SU-DHL-6 (cell line): ENCODE measurements around the gene PTPRN2.

Experiments used
- H2AFZ ChIP-seq: fragments of 200-600 bp; sonication (generic); 2 replicates; pipeline ENCODE4 v1.6.1; 2014; ENCODE audit warnings: low read depth, mild to moderate bottlenecking, moderate library complexity, mixed read lengths, antibody characterized with exemption, low read length; ENCODE audit not compliant: severe bottlenecking
- H3F3A ChIP-seq: fragments of 200-600 bp; shearing (Covaris generic); 2 replicates; pipeline ENCODE4 v1.6.0; 2016; ENCODE audit warnings: antibody characterized with exemption, mild to moderate bottlenecking; ENCODE audit not compliant: insufficient read depth
- H3K27ac ChIP-seq: fragments of 200-600 bp; sonication (generic); 2 replicates; pipeline ENCODE4 v1.5.1; 2016; ENCODE audit warnings: low read depth, mild to moderate bottlenecking, low read length, moderate library complexity, mixed read lengths
- H3K27me3 ChIP-seq: fragments of 200-600 bp; sonication (generic), shearing (Covaris generic); 2 replicates; pipeline ENCODE4 v1.6.0; 2014; ENCODE audit warnings: mild to moderate bottlenecking, low read length
- H3K36me3 ChIP-seq: fragments of 200-600 bp; sonication (generic); 2 replicates; pipeline ENCODE4 v1.6.1; 2014; ENCODE audit warnings: mild to moderate bottlenecking, low read length, mixed read lengths
- H3K4me2 ChIP-seq: fragments of 300-600, 200-600 bp; shearing (Covaris generic), sonication (generic); 2 replicates; pipeline ENCODE4 v1.6.0; 2014; ENCODE audit warnings: low read length, low read depth, mild to moderate bottlenecking; ENCODE audit not compliant: poor library complexity, severe bottlenecking
- H3K4me3 ChIP-seq: fragments of 200-600 bp; sonication (generic); 2 replicates; pipeline ENCODE4 v1.5.1; 2014; ENCODE audit warnings: antibody characterized with exemption, low read length, mild to moderate bottlenecking, mixed read lengths; ENCODE audit not compliant: insufficient read depth, poor library complexity, severe bottlenecking
- H3K79me2 ChIP-seq: fragments of 200-600 bp; sonication (generic); 2 replicates; pipeline ENCODE4 v1.6.1; 2014; ENCODE audit warnings: mild to moderate bottlenecking, low read length, moderate library complexity; ENCODE audit not compliant: insufficient read depth
- H3K9ac ChIP-seq: fragments of 200-600 bp; sonication (generic); 2 replicates; pipeline ENCODE4 v1.7.0; 2014; ENCODE audit warnings: mild to moderate bottlenecking, low read length
- H3K9me2 ChIP-seq: fragments of 200-600 bp; sonication (generic); replicated peaks from 2 replicates; pipeline ENCODE4 v1.6.1; 2014; ENCODE audit warnings: low read length; ENCODE audit not compliant: insufficient read depth
- H3K9me3 ChIP-seq: fragments of 200-600 bp; sonication (generic); 2 replicates; pipeline ENCODE4 v1.6.1; 2014; ENCODE audit warnings: low read length, mixed read lengths; ENCODE audit not compliant: insufficient read depth
- H4K20me1 ChIP-seq: fragments of 200-600 bp; sonication (generic); 2 replicates; pipeline ENCODE4 v1.6.1; 2014; ENCODE audit warnings: low read depth, mild to moderate bottlenecking, antibody characterized with exemption, low read length, moderate library complexity, mixed read lengths
- EZH2phosphoT487 ChIP-seq: fragments of 200-600 bp; sonication (generic), shearing (Covaris generic); conservative IDR thresholded peaks from 2 replicates; pipeline ENCODE4 v1.6.1; 2018; ENCODE audit warnings: mild to moderate bottlenecking, antibody characterized with exemption, low read length, moderate library complexity, mixed read lengths
- TF ChIP-seq, protein P1 (sequence below): fragments of 200-600 bp; sonication (generic); IDR thresholded peaks from one replicate; pipeline ENCODE4 v1.5.1; 2017; ENCODE audit warnings: antibody characterized with exemption, mild to moderate bottlenecking, low read length, moderate library complexity; ENCODE audit not compliant: insufficient read depth, poor library complexity, severe bottlenecking

The PTPRN2 gene

DNA sequence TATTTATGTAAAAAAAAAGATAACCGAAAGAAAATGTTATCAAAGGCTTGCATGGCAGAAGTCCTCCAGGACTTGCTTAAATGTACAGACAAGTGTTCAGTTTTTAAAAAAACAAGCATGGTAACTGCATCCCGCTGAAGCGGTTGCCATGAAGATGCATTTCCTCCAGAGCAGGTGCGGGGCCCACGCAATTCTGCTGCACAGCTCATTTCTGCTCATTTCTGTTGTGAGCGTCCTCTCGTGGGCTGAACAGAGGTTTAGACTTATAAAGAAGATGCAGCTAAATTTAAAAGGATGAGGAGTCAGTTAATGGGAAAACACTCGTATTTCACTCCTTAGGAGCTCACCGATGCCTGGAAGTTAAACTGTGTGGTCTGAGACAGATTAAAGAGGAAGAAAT lies 1003.2 kb downstream of the PTPRN2 start:
- Histone ChIP-seq H3K4me2 (no peak overlapping the region), H3K79me2 (no peaks in the 10 kb centered on the region), H3K27me3 (no peaks in the 10 kb centered on the region), H4K20me1 (no peaks in the 10 kb centered on the region), H3K9me2 (no peaks in the 10 kb centered on the region), H2AFZ (no peak overlapping the region), H3K27ac (no peak overlapping the region), H3K9me3 (no peaks in the 10 kb centered on the region; the same call in 1 of the 2 replicates), H3K4me3 (no peak overlapping the region), H3F3A (no peaks in the 10 kb centered on the region), H3K36me3 (no peaks in the 10 kb centered on the region), H3K9ac (no peak overlapping the region)
- TF ChIP-seq, protein P1, sequence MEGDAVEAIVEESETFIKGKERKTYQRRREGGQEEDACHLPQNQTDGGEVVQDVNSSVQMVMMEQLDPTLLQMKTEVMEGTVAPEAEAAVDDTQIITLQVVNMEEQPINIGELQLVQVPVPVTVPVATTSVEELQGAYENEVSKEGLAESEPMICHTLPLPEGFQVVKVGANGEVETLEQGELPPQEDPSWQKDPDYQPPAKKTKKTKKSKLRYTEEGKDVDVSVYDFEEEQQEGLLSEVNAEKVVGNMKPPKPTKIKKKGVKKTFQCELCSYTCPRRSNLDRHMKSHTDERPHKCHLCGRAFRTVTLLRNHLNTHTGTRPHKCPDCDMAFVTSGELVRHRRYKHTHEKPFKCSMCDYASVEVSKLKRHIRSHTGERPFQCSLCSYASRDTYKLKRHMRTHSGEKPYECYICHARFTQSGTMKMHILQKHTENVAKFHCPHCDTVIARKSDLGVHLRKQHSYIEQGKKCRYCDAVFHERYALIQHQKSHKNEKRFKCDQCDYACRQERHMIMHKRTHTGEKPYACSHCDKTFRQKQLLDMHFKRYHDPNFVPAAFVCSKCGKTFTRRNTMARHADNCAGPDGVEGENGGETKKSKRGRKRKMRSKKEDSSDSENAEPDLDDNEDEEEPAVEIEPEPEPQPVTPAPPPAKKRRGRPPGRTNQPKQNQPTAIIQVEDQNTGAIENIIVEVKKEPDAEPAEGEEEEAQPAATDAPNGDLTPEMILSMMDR, result no peak
- no peak for TF ChIP-seq EZH2phosphoT487

DNA sequence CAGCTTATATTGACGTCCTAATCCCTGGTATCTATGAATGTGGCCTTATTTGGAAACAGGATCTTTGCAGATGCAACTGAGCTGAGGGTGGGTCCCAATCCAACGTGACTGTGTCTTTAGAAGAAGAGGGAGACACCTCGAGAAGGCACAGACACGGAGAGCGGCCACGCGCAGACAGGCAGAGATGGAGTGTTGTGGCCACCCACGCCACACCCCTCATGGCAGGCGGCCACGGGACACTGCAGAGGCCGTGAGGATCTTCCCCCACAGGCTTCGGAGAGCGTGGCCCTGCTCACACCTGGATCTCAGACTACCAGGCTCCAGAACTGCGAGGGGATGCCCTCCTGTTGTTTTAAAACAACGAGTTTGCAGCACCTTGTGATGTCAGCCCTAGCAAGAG lies 1005.9 kb downstream of the PTPRN2 start:
- Histone ChIP-seq H2AFZ (no peak overlapping the region), H3K9me2 (no peaks in the 10 kb centered on the region), H3K9ac (no peak overlapping the region), H3K4me2 (no peak overlapping the region), H3K79me2 (no peaks in the 10 kb centered on the region), H3K27ac (no peak overlapping the region), H3K4me3 (no peak overlapping the region), H3F3A (no peaks in the 10 kb centered on the region), H3K27me3 (no peaks in the 10 kb centered on the region), H4K20me1 (no peaks in the 10 kb centered on the region), H3K36me3 (no peaks in the 10 kb centered on the region), H3K9me3 (no peaks in the 10 kb centered on the region; the same call in 1 of the 2 replicates)
- TF ChIP-seq EZH2phosphoT487, result no peak
- TF ChIP-seq, protein P1, result no peak

DNA sequence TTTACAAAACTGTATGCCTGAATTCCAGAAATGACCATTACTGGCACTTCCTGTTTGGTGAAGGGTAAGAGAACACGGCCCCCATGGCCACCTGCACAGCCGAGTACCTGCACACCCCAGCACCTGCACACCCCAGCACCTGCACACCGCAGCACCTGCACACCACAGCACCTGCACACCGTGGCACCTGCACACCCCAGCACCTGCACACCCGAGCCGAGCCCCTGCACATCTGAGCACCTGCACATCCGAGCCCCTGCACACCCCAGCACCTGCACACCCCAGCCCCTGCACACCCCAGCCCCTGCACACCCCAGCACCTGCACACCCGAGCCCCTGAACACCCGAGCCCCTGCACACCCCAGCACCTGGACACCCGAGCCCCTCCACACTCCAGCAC lies 1007.3 kb downstream of the PTPRN2 start:
- no peak overlapping the region for H3K9ac ChIP-seq
- H4K20me1 ChIP-seq, result no peaks in the 10 kb centered on the region
- no peaks in the 10 kb centered on the region; the same call in 1 of the 2 replicates for H3K9me3 ChIP-seq
- H3F3A ChIP-seq, result no peaks in the 10 kb centered on the region
- H3K9me2 ChIP-seq, result no peaks in the 10 kb centered on the region
- H3K27me3 ChIP-seq, result no peaks in the 10 kb centered on the region
- H3K4me2 ChIP-seq, result no peak overlapping the region
- H2AFZ ChIP-seq, result no peak overlapping the region
- TF ChIP-seq EZH2phosphoT487, result no peak
- TF ChIP-seq, protein P1, result no peak
- H3K79me2 ChIP-seq, result no peaks in the 10 kb centered on the region
- no peak overlapping the region for H3K4me3 ChIP-seq
- H3K27ac ChIP-seq, result no peak overlapping the region
- no peaks in the 10 kb centered on the region for H3K36me3 ChIP-seq

DNA sequence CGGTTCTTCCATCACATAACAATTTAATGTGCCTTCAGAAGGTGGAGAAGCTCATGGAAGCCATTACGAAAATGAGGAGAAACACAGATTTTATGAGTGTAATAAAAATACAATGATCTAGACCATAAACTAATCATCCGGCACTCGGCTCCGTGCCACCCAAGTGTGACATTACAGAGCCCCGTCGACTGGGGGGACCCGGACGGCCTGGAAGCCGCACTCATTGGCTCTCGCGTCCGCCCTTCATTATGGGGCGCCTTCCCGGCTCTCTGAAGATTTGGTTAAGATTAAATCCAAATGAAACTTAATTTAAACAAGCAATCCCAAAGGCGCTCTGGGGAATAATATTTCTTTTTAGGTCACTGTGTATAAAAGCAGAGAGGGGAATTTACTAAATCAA lies 1008.2 kb downstream of the PTPRN2 start:
- Histone ChIP-seq H3K27ac (no peak overlapping the region), H3K4me2 (no peak overlapping the region), H3K9me2 (no peaks in the 10 kb centered on the region), H3F3A (no peaks in the 10 kb centered on the region), H3K27me3 (no peaks in the 10 kb centered on the region), H3K9me3 (no peaks in the 10 kb centered on the region; the same call in 1 of the 2 replicates), H3K9ac (no peak overlapping the region), H3K4me3 (no peak overlapping the region), H3K79me2 (no peaks in the 10 kb centered on the region), H3K36me3 (no peaks in the 10 kb centered on the region), H2AFZ (no peak overlapping the region), H4K20me1 (no peaks in the 10 kb centered on the region)
- TF ChIP-seq EZH2phosphoT487, result no peak
- TF ChIP-seq, protein P1, result no peak
